Lower leg skin (tissue), 4 donors: ENCODE measurements around the gene LPCAT3. TPM values are rescaled to one million over a fixed set of nuclear protein-coding genes. Genes with fewer than 3 reads are reported as not detected.
"Not testable (repeated sequence)": the region's sequence is repeated elsewhere in the genome, so short reads cannot be mapped to it uniquely, and the experiment has no call there.

Experiments
- DNase-seq, 2 donors: peaks; one replicate each; pipeline ENCODE4 v3.0.0-alpha.2; 2019; ENCODE audit warnings: low spot score in 2 of 2
- H3K4me3 ChIP-seq: fragments of 200-600 bp; sonication (generic); 2 replicates; pipeline ENCODE4 v1.5.1; 2017; ENCODE audit warnings: mild to moderate bottlenecking, low read depth; ENCODE audit not compliant: poor library complexity, severe bottlenecking
- CTCF ChIP-seq, 3 donors: fragments of 450-650 bp; IDR thresholded peaks; one replicate each; pipeline ENCODE4 v1.5.1; 2016; ENCODE audit warnings: antibody characterized with exemption in 3 of 3, mild to moderate bottlenecking in 3 of 3, moderate library complexity in 2 of 3
- POLR2A ChIP-seq, 2 donors: fragments of 450-650 bp; IDR thresholded peaks; one replicate each; pipeline ENCODE4 v1.6.1; 2016 to 2017; ENCODE audit warnings: antibody characterized with exemption in 2 of 2, mild to moderate bottlenecking in 1 of 2, moderate library complexity in 1 of 2
- WGBS, 2 donors: methylation state at CpG; one replicate each; pipeline ENCODE4 v1.1.5; 2018; 5-methylcytosine and 5-hydroxymethylcytosine counted together
- intact Hi-C: fragments of 100-400 bp; cut with DNase I; formaldehyde crosslinking; loops from one replicate; pipeline ENCODE4 v1.15.0; 2023; ENCODE audit warnings: low total_unique reads
- total RNA-seq, 4 donors: library from RNA; depleted of rRNA; stranded (reverse); fragments of >200 nt; gene quantifications; one replicate each; pipeline ENCODE4 v1.1.0, GENCODE V29; 2016

The LPCAT3 gene
- total RNA-seq, 4 donors from 2014 or later = 29.6 to 51.2 (median 48.4) TPM

GRCh38 chr12:7045913-7046312 lies 27.6 kb upstream of the LPCAT3 start:
- TF ChIP-seq CTCF (IDR thresholded peaks at IDR 0.05) = no peak
- no peak for TF ChIP-seq POLR2A (IDR thresholded peaks at IDR 0.05)
- 91% methylated on average over 9 of the region's 9 CpGs for WGBS, 2 donors
- DNase-seq = no peak
- intact Hi-C loops = no loop called here
- no peak overlapping the region for H3K4me3 ChIP-seq

DNA sequence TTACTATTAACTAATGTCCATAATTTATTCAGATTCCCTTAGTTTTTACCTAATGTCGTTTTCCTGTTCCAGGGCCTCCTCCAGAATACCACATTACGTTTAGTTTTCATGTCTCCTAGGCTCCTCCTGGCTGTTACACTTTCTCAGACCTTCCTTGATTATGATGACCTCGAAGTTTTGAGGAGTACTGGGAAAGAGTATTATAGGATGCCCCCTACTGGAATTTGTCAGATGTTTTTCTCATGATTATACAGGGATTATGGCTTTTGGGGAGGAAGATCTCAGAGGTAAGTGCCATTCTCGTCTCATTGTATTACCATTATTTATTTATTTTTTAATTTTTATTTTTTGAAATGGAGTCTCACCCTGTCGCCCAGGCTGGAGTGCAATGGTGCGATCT lies 24.6 kb upstream of the LPCAT3 start:
- DNase-seq = no peak
- TF ChIP-seq CTCF (IDR thresholded peaks at IDR 0.05) = no peak
- no peak for TF ChIP-seq POLR2A (IDR thresholded peaks at IDR 0.05)
- 44 to 51% methylated on average over 6 of the region's 6 CpGs for WGBS, 2 donors
- H3K4me3 ChIP-seq = no peak overlapping the region
- intact Hi-C loops = loop anchor here (5.0 kb wide), 1 partner anchor 849 kb away; no protein-coding TSS in a partner anchor

- intact Hi-C loops = no loop called here
- no peak overlapping the region for H3K4me3 ChIP-seq
- 56 to 59% methylated on average over 10 of the region's 10 CpGs for WGBS, 2 donors
- no peak for DNase-seq
- TF ChIP-seq POLR2A (IDR thresholded peaks at IDR 0.05) (no peak), CTCF (IDR thresholded peaks at IDR 0.05) (no peak)
Measured at GRCh38 chr12:7039403-7039802, 21.1 kb upstream of the LPCAT3 start.

DNA sequence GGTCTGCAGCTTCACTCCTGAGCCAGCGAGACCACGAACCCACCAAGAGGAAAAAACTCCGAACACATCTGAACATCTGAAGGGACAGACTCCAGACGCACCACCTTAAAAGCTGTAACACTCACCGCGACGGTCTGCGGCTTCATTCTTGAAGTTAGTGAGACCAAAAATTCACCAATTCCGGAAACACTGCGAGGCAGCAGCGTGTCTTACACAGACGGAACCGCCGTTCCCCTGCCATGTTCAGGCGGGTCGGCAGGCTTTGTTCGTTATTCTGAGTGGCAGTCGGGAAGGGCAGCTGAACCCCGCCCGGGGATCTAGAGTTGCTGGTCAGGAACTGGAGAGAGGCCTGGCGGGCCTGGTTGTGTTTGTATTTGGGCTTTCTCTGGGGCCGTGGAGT lies 20.3 kb upstream of the LPCAT3 start:
- 93 to 95% methylated on average over 22 of the region's 22 CpGs for WGBS, 2 donors
- no peak for DNase-seq
- H3K4me3 ChIP-seq = no peak overlapping the region
- intact Hi-C loops = no loop called here
- TF ChIP-seq POLR2A (IDR thresholded peaks at IDR 0.05) (no peak), CTCF (IDR thresholded peaks at IDR 0.05) (no peak)

- 93 to 97% methylated on average over 21 to 32 of the region's 32 CpGs for WGBS, 2 donors
- H3K4me3 ChIP-seq, intact Hi-C loops, DNase-seq: not testable (repeated sequence)
Measured at GRCh38 chr12:7037411-7037810, 19.1 kb upstream of the LPCAT3 start.

DNA sequence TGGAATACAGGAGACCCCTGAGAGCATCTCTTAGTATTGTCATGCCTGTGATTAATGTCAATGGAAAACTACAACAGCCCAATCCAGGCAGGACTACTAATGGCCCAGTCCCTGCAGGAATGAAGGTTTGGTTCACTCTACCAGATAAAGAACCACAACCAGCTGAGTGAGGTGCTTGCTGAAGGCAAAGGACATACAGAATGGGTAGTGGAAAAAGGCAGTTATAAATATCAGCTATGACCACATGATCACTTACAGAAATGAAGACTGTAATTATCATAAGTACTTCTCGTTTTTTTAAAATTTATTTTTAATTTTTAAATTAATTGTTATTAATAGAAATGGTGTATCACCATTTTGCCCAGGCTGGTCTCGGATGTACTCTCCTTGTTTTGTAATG lies 17.2 kb upstream of the LPCAT3 start:
- TF ChIP-seq CTCF (IDR thresholded peaks at IDR 0.05) = no peak
- no peak for TF ChIP-seq POLR2A (IDR thresholded peaks at IDR 0.05)
- intact Hi-C loops = no loop called here
- 69 to 80% methylated on average over 2 of the region's 2 CpGs for WGBS, 2 donors

More for the DNA sequence above, 17.2 kb upstream of the LPCAT3 start:
- no peak for DNase-seq
- no peak overlapping the region for H3K4me3 ChIP-seq
